HT1080 (cell line): ENCODE results near the gene TAF11L3. TPM values are rescaled to one million over a fixed set of nuclear protein-coding genes. Genes with fewer than 3 reads are reported as not detected.

Experiments
- small RNA-seq: library from RNA; depleted of rRNA; stranded (forward); fragments of <200 nt; gene quantifications from one replicate; pipeline ENCODE3, GENCODE V24; 2014
- total RNA-seq: library from RNA; depleted of rRNA; stranded (reverse); fragments of >200 nt; shearing (Covaris generic); gene quantifications from 2 replicates; pipeline ENCODE4 v1.2.3, GENCODE V29; 2014; rRNA removed

TAF11L3 gene
- total RNA-seq, 1 experiment from 2014 or later: not detected

Small RNA genes lying within 50 kb of the gene (small RNA-seq; reads per million reads assigned to genes)
- gene AC106774.3: not detected

Other genes with a start within 250 kb of the TAF11L3 start
- not detected in 2 replicates for gene TAF11L2, start 20.1 kb upstream of the TAF11L3 start, total RNA-seq
- not detected in 2 replicates for gene TAF11L4, start 3.4 kb downstream of the TAF11L3 start, total RNA-seq
- gene TAF11L5, start 6.9 kb downstream of the TAF11L3 start, total RNA-seq: not detected in 2 replicates
- not detected in 2 replicates for gene TAF11L6, start 10.3 kb downstream of the TAF11L3 start, total RNA-seq
- not detected in 2 replicates for gene TAF11L7, start 67.4 kb downstream of the TAF11L3 start, total RNA-seq
- gene TAF11L8, start 72.6 kb downstream of the TAF11L3 start, total RNA-seq: not detected in 2 replicates
- gene TAF11L9, start 76.0 kb downstream of the TAF11L3 start, total RNA-seq: not detected in 2 replicates
- gene TAF11L10, start 79.5 kb downstream of the TAF11L3 start, total RNA-seq: not detected in 2 replicates
- gene TAF11L11, start 85.8 kb downstream of the TAF11L3 start, total RNA-seq: not detected in 2 replicates
- gene TAF11L12, start 92.0 kb downstream of the TAF11L3 start, total RNA-seq: not detected in 2 replicates
- not detected in 2 replicates for gene TAF11L13, start 113.7 kb downstream of the TAF11L3 start, total RNA-seq
- not detected in 2 replicates for gene TAF11L14, start 116.1 kb downstream of the TAF11L3 start, total RNA-seq